ENCODE measurements around the gene KLHL21.

The KLHL21 gene

DNA sequence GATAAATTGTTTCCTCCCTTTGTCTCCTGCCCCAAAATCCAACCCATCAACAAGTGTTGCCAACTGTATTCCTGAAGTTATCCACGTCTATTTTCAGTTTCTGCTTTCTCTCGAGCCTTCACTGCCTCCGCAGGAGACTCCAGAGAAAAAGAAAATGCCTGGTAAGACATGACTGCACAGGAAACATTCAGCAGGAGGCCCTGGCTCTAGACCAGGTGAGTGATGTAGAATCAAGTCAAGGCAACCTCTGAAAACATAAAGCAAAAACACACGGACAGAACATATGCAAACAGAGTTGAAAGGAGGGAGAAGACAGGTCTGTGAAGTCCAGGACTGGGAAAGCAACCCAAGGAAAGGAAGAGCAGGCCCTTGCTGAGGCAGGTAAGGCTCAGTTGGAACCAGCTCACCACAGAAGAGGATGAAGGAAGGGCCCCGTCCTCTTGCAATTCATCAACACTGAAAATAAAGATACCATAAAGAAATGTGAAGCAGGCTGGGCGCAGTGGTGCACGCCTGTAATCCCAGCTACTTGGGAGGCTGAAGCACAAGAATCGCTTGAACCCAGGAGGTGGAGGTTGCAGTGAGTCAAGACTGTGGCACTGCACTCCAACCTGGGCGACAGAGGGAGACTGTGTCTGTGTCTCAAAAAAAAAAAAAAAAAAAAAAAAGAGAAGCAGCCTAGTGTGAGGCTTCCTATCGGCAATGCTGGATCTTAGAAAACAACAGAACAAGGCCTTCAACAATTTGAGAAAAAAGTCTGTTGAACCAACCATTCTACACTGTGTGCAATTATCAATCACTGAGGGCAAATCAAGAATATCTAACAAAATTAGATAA, 57.2 kb downstream of the KLHL21 start:
- TF ChIP-seq, protein P1, sequence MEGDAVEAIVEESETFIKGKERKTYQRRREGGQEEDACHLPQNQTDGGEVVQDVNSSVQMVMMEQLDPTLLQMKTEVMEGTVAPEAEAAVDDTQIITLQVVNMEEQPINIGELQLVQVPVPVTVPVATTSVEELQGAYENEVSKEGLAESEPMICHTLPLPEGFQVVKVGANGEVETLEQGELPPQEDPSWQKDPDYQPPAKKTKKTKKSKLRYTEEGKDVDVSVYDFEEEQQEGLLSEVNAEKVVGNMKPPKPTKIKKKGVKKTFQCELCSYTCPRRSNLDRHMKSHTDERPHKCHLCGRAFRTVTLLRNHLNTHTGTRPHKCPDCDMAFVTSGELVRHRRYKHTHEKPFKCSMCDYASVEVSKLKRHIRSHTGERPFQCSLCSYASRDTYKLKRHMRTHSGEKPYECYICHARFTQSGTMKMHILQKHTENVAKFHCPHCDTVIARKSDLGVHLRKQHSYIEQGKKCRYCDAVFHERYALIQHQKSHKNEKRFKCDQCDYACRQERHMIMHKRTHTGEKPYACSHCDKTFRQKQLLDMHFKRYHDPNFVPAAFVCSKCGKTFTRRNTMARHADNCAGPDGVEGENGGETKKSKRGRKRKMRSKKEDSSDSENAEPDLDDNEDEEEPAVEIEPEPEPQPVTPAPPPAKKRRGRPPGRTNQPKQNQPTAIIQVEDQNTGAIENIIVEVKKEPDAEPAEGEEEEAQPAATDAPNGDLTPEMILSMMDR (IDR thresholded peaks at IDR 0.05; ENCODE audit: low read depth, low read length) = no peak
- DNase-seq (ENCODE audit: extremely low read depth, low read depth) = no peak

DNA sequence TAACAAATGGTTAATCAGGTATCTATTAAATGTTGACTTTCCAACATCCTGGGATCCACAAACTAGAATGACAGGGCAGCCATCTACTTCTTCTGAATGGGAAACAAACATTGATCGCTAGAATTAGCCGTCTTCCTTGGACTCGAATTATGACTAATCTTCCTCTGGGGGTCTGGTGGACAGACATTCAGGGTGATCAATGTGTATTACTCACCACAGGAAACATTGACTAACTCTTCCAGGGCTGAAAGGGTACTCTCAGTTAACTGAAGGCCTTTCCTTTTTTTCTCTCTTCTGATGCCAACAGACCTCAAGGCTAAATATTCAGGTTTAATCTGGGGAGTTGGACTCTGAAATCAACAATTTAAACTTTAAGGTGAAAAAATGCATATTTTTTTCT, 57.8 kb downstream of the KLHL21 start:
- no peak for DNase-seq (ENCODE audit: extremely low read depth, low read depth)

More for the DNA sequence above, 57.8 kb downstream of the KLHL21 start:
- TF ChIP-seq, protein P1 (IDR thresholded peaks at IDR 0.05; ENCODE audit: low read depth, low read length) = no peak
